Bronchial epithelial cell (primary cell): ENCODE results near the gene PRR15. TPM values are rescaled to one million over a fixed set of nuclear protein-coding genes. Genes with fewer than 3 reads are reported as not detected.

Experiments used
- DNase-seq: peaks from one replicate; pipeline ENCODE4 v3.0.0-alpha.2; 2010; ENCODE audit warnings: low read depth
- FAIRE-seq: peaks from 2 replicates; lab custom pipeline; 2011; peaks lifted over from hg19 to GRCh38; lab: Jason Lieb, UNC
- H3K27me3 ChIP-seq: 2 replicates; pipeline ENCODE4 v1.5.1; 2011; ENCODE audit warnings: low read length; ENCODE audit not compliant: control insufficient read depth, insufficient read depth
- H3K36me3 ChIP-seq: 2 replicates; pipeline ENCODE4 v1.5.1; 2011; ENCODE audit warnings: low read length; ENCODE audit not compliant: control insufficient read depth, insufficient read depth
- H3K4me3 ChIP-seq: 2 replicates; pipeline ENCODE4 v1.5.1; 2011; ENCODE audit warnings: mild to moderate bottlenecking, low read depth, low read length, control low read depth
- total RNA-seq: library from RNA; depleted of rRNA; stranded (reverse); fragments of >200 nt; gene quantifications from 2 replicates; pipeline ENCODE4 v1.2.1, GENCODE V29; 2014
- TF ChIP-seq, protein P1 (sequence below): IDR thresholded peaks from 2 replicates; pipeline ENCODE4 v1.5.1; 2011; ENCODE audit warnings: mild to moderate bottlenecking, moderate library complexity, low read length, control low read depth, inconsistent platforms; ENCODE audit not compliant: insufficient read depth, severe bottlenecking

The PRR15 gene
- total RNA-seq, 1 donor from 2014 or later, result 2.1 TPM

DNA sequence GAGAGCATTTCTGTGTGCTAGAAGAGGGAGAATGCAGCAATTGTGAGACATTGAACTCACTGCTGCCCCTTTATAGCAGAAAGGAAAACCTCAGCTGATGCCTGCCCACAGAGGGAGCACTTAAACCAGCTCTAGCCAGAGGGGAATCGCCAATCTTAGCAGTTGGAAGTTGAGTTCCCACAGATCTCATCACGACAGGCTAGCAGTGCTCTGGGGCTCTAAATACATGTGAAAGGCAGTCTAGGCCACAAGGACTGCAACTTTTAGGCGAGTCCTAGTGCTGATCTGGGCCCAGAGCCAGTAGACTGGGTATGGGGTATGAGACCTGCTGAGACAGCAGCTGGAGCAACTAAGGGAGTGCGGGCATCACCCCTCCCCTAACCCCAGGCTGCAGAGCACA lies 25.2 kb upstream of the PRR15 start:
- Histone ChIP-seq H3K36me3 (no peaks in the 10 kb centered on the region), H3K27me3 (no peaks in the 10 kb centered on the region), H3K4me3 (no peak overlapping the region)
- DNase-seq (no peak), FAIRE-seq (peak; percentile 18)
- TF ChIP-seq, protein P1, sequence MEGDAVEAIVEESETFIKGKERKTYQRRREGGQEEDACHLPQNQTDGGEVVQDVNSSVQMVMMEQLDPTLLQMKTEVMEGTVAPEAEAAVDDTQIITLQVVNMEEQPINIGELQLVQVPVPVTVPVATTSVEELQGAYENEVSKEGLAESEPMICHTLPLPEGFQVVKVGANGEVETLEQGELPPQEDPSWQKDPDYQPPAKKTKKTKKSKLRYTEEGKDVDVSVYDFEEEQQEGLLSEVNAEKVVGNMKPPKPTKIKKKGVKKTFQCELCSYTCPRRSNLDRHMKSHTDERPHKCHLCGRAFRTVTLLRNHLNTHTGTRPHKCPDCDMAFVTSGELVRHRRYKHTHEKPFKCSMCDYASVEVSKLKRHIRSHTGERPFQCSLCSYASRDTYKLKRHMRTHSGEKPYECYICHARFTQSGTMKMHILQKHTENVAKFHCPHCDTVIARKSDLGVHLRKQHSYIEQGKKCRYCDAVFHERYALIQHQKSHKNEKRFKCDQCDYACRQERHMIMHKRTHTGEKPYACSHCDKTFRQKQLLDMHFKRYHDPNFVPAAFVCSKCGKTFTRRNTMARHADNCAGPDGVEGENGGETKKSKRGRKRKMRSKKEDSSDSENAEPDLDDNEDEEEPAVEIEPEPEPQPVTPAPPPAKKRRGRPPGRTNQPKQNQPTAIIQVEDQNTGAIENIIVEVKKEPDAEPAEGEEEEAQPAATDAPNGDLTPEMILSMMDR, result no peak

DNA sequence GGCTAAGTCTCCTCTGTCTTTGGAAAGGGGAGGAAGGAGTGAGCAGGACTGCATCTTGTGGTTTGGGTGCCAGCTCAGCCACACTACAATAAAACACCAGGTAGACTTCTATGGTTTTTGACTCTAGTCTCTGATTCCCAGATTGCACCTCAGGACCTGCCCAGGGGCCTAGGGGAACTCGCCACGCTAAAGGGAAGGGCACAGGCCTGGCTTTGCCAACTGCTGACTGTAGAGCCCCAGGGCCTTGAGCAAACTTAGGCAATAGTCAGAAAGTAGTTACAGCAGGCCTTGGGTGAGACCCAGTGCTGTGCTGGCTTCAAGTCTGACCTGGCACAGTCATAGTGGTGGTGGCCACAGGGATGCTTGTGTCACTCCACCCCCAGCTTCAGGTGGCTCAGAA lies 24.2 kb upstream of the PRR15 start:
- FAIRE-seq, result peak; percentile 86
- DNase-seq, result peak; percentile 72
- no peaks in the 10 kb centered on the region for H3K27me3 ChIP-seq

DNA sequence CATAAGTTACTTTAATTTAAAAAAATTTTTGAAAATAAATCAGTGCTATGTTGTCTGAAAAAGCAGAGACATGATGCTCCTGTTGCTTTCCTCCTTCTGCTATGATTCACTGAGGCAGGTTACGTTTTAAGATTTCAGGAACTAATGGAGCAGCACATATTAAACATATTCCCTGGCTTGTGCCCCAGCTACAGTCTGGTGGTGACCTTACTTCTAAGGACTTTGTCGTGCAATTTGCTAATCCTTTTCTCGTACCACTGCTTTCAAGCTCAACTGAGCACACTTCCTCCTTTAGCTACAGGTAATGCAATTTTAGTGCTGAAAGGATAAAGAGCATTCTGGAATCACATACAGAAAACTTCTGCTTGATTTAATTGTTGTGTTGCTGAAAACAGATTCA lies 16.2 kb upstream of the PRR15 start:
- no peak overlapping the region for H3K4me3 ChIP-seq
- H3K27me3 ChIP-seq, result no peaks in the 10 kb centered on the region
- DNase-seq (no peak), FAIRE-seq (no peak)
- H3K36me3 ChIP-seq, result no peaks in the 10 kb centered on the region
- TF ChIP-seq, protein P1, result no peak

More for the DNA sequence above, 24.2 kb upstream of the PRR15 start:
- TF ChIP-seq, protein P1, result no peak
- no peak overlapping the region for H3K4me3 ChIP-seq
- no peaks in the 10 kb centered on the region for H3K36me3 ChIP-seq

DNA sequence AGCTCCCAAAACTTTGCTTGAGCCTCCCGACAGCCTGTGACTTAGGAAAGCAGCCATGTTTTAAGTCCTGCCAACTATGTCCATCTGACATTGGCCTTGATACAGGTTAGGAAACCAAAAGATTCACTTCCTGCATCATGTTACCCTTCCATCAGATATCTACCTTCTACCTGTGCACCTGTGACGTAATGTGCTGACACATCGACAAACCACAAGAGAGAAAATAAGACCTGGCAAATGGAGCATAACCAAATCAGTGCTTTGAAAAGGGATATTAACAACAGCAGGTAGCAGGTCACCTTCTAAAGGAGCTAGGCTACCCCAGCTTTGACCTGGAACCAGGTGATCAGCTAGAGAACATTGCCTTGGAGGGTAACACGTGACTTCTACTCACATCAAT lies 14.8 kb upstream of the PRR15 start:
- Histone ChIP-seq H3K36me3 (no peaks in the 10 kb centered on the region), H3K27me3 (no peaks in the 10 kb centered on the region), H3K4me3 (no peak overlapping the region)
- no peak for FAIRE-seq
- TF ChIP-seq, protein P1, result no peak
- DNase-seq, result peak; percentile 54

DNA sequence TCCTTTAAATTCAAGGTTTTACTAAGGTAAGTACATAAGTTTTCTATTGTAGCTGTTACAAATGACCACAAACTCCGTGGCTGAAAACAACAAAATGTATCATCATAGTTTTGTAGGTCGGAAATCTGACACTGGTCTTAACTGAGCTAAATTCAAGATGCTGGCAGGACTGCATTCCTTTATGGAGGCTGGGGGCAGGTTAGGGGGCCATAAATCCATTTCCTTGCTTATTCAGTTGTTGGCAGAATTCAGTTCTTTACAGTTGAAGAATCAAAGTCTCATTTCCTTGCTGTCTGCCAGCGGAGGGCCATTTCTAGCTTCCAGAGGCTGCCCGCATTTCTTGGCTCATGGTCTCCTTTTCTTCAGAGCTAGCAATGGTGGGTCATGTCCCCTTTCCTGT lies 11.2 kb upstream of the PRR15 start:
- FAIRE-seq (no peak), DNase-seq (no peak)
- Histone ChIP-seq H3K27me3 (no peaks in the 10 kb centered on the region), H3K4me3 (no peak overlapping the region), H3K36me3 (no peaks in the 10 kb centered on the region)
- TF ChIP-seq, protein P1, result no peak

DNA sequence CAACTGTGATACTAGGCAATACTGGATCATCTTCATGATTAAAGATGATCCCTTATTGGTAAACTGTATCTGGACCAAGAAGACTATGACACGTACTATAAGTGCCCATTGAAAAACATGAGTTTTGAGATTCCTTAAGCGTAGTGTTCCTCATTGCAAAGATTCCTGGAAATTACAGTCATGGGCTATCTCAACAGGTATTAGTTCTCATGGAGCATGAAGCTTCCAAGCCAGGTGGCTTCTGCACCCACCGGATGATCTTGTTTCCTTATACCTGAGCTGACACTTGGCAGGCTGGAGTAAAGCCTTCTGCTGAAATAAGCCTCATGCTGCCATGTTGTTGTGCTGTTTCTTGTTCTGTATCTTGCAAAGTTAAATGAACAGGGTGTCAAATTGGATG lies 8.6 kb upstream of the PRR15 start:
- H3K4me3 ChIP-seq, result no peak overlapping the region
- FAIRE-seq, result peak; percentile 60
- DNase-seq, result no peak
- TF ChIP-seq, protein P1, result no peak
- H3K36me3 ChIP-seq, result no peaks in the 10 kb centered on the region
- no peaks in the 10 kb centered on the region for H3K27me3 ChIP-seq
